Activated T-cell treated with anti-CD3 and anti-CD28 coated beads for 48 hours (primary cell): ENCODE measurements around the gene EVA1B.
A peak's percentile ranks its signal among the peaks of the same experiment; 100 is the strongest.

ENCODE experiments used
- DNase-seq: peaks from one replicate; pipeline ENCODE4 v3.0.0-alpha.2; 2020; ENCODE audit warnings: low read depth

The EVA1B gene

GRCh38 chr1:36309397-36309796, 14.0 kb downstream of the EVA1B start:
- DNase-seq: no peak

GRCh38 chr1:36307601-36308330, 15.7 kb downstream of the EVA1B start:
- no peak for DNase-seq

- peak; percentile 95 for DNase-seq
These were observed 16.5 kb downstream of the EVA1B start for GRCh38 chr1:36306902-36307456.

- DNase-seq: peak; percentile 49
These were observed 17.1 kb downstream of the EVA1B start, which contains the start of gene SH3D21 for GRCh38 chr1:36306210-36306901. Gene SH3D21 (plus strand): TSS chr1:36306368. CDS start chr1:36306421, 53 bp downstream.

GRCh38 chr1:36305915-36306209, 17.6 kb downstream of the EVA1B start:
- no peak for DNase-seq

GRCh38 chr1:36304970-36305914, 18.2 kb downstream of the EVA1B start:
- peak; percentile 38 for DNase-seq

GRCh38 chr1:36304521-36304920, 18.9 kb downstream of the EVA1B start:
- DNase-seq: no peak

GRCh38 chr1:36303650-36304360, 19.6 kb downstream of the EVA1B start:
- DNase-seq: no peak

GRCh38 chr1:36303244-36303643, 20.2 kb downstream of the EVA1B start:
- DNase-seq: no peak

- DNase-seq: no peak
These were observed 22.2 kb downstream of the EVA1B start for GRCh38 chr1:36301220-36301619.

GRCh38 chr1:36300526-36300925, 22.9 kb downstream of the EVA1B start:
- DNase-seq: no peak

- DNase-seq: no peak
These were observed 24.8 kb downstream of the EVA1B start for GRCh38 chr1:36298640-36299039.

GRCh38 chr1:36297062-36297461, 26.4 kb downstream of the EVA1B start:
- no peak for DNase-seq

- no peak for DNase-seq
These were observed 28.1 kb downstream of the EVA1B start for GRCh38 chr1:36295390-36295789.

GRCh38 chr1:36287595-36287994, 35.9 kb downstream of the EVA1B start:
- no peak for DNase-seq

GRCh38 chr1:36286802-36287201, 36.6 kb downstream of the EVA1B start:
- no peak for DNase-seq

- DNase-seq: peak; percentile 25
These were observed 37.9 kb downstream of the EVA1B start for GRCh38 chr1:36285443-36286101.

GRCh38 chr1:36284517-36284916, 38.9 kb downstream of the EVA1B start:
- DNase-seq: no peak

- DNase-seq: no peak
These were observed 39.4 kb downstream of the EVA1B start for GRCh38 chr1:36284061-36284460.

GRCh38 chr1:36279789-36280296, 43.6 kb downstream of the EVA1B start:
- DNase-seq: no peak
